Neural cell (in vitro differentiated cells): ENCODE results near the gene HLA-DQB1. TPM values are rescaled to one million over a fixed set of nuclear protein-coding genes. Genes with fewer than 3 reads are reported as not detected.
"Not testable (repeated sequence)": the region's sequence is repeated elsewhere in the genome, so short reads cannot be mapped to it uniquely, and the experiment has no call there.

Source experiments
- H2AFZ ChIP-seq: fragments of 200-600, 300-800 bp; sonication (generic), shearing (Covaris generic); 2 replicates; pipeline ENCODE4 v1.6.0; 2014; ENCODE audit warnings: low read depth, mild to moderate bottlenecking, antibody characterized with exemption, low read length, moderate library complexity
- H3F3A ChIP-seq: fragments of 200-600 bp; shearing (Covaris generic); 2 replicates; pipeline ENCODE4 v1.6.1; 2016; ENCODE audit warnings: mild to moderate bottlenecking, moderate library complexity, mixed read lengths, antibody characterized with exemption, low read length; ENCODE audit not compliant: insufficient read depth, poor library complexity, severe bottlenecking
- H3K27ac ChIP-seq: fragments of 200-600, 300-800 bp; sonication (generic), shearing (Covaris generic); 2 replicates; pipeline ENCODE4 v1.5.1; 2014; ENCODE audit warnings: mild to moderate bottlenecking, low read length, moderate library complexity
- H3K27me3 ChIP-seq: fragments of 300-800, 200-600 bp; sonication (generic), shearing (Covaris generic); 2 replicates; pipeline ENCODE4 v1.6.0; 2014; ENCODE audit warnings: mild to moderate bottlenecking, low read depth, low read length, moderate library complexity; ENCODE audit not compliant: insufficient read depth
- H3K36me3 ChIP-seq: fragments of 300-800, 200-600 bp; sonication (generic), shearing (Covaris generic); 2 replicates; pipeline ENCODE4 v1.5.1; 2014; ENCODE audit warnings: mild to moderate bottlenecking, antibody characterized with exemption, low read length, moderate library complexity; ENCODE audit not compliant: insufficient read depth
- H3K4me2 ChIP-seq: fragments of 300-800, 200-600 bp; sonication (generic), shearing (Covaris generic); 2 replicates; pipeline ENCODE4 v1.6.0; 2014; ENCODE audit warnings: mild to moderate bottlenecking, low read length
- H3K4me3 ChIP-seq: fragments of 300-800, 200-600 bp; sonication (generic), shearing (Covaris generic); 2 replicates; pipeline ENCODE4 v1.5.1; 2014; ENCODE audit warnings: mild to moderate bottlenecking, low read length, moderate library complexity
- H3K79me2 ChIP-seq: fragments of 200-600 bp; shearing (Covaris generic); replicated peaks from 2 replicates; pipeline ENCODE4 v1.6.0; 2014; ENCODE audit warnings: mild to moderate bottlenecking, low read length, moderate library complexity; ENCODE audit not compliant: insufficient read depth
- H3K9ac ChIP-seq: fragments of 300-800, 200-600 bp; sonication (generic), shearing (Covaris generic); 2 replicates; pipeline ENCODE4 v1.6.1; 2016; ENCODE audit warnings: mild to moderate bottlenecking, low read length, mixed read lengths
- H3K9me2 ChIP-seq: fragments of 200-600 bp; shearing (Covaris generic); 2 replicates; pipeline ENCODE4 v1.6.1; 2016; ENCODE audit warnings: mild to moderate bottlenecking, low read length, mixed read lengths; ENCODE audit not compliant: insufficient read depth
- H3K9me3 ChIP-seq: fragments of 200-600, 300-800 bp; sonication (generic), shearing (Covaris generic); 2 replicates; pipeline ENCODE4 v1.6.1; 2016; ENCODE audit warnings: mild to moderate bottlenecking, mixed run types, low read length, moderate library complexity, mixed read lengths
- H4K20me1 ChIP-seq: fragments of 200-600 bp; shearing (Covaris generic); 2 replicates; pipeline ENCODE4 v1.6.1; 2016; ENCODE audit warnings: mild to moderate bottlenecking, mixed run types; ENCODE audit not compliant: insufficient read depth
- EP300 ChIP-seq: fragments of 450-650 bp; conservative IDR thresholded peaks from 2 replicates; pipeline ENCODE4 v1.6.1; 2014; ENCODE audit warnings: antibody characterized with exemption, mild to moderate bottlenecking, moderate library complexity; ENCODE audit not compliant: poor library complexity, severe bottlenecking
- EZH2 ChIP-seq: fragments of 200-600, 300-800 bp; shearing (Covaris generic), sonication (generic); IDR thresholded peaks from 2 replicates; pipeline ENCODE4 v1.6.1; 2014; ENCODE audit warnings: antibody characterized with exemption, low read length, borderline replicate concordance, mild to moderate bottlenecking; ENCODE audit not compliant: insufficient read depth, poor library complexity, severe bottlenecking
- MXI1 ChIP-seq: fragments of 450-650 bp; conservative IDR thresholded peaks from 2 replicates; pipeline ENCODE4 v1.6.1; 2014; ENCODE audit warnings: antibody characterized with exemption, mild to moderate bottlenecking; ENCODE audit not compliant: poor library complexity, severe bottlenecking
- POLR2AphosphoS5 ChIP-seq: IDR thresholded peaks from 2 replicates; pipeline ENCODE4 v1.6.1; 2012
- RAD21 ChIP-seq: fragments of 450-650 bp; conservative IDR thresholded peaks from 2 replicates; pipeline ENCODE4 v1.6.1; 2014; ENCODE audit warnings: antibody characterized with exemption, mild to moderate bottlenecking, moderate library complexity
- SMC3 ChIP-seq: fragments of 450-650 bp; conservative IDR thresholded peaks from 2 replicates; pipeline ENCODE4 v1.6.1; 2014; ENCODE audit warnings: antibody characterized with exemption, mild to moderate bottlenecking, moderate library complexity; ENCODE audit not compliant: poor library complexity
- TAF1 ChIP-seq: IDR thresholded peaks from 2 replicates; pipeline ENCODE4 v1.6.1; 2012; ENCODE audit warnings: low read depth
- polyA plus RNA-seq: library from polyadenylated mRNA; depleted of rRNA; stranded (reverse); fragments of >200 nt; gene quantifications from 2 replicates; pipeline ENCODE4 v1.2.3, GENCODE V29; 2014
- TF ChIP-seq, protein P1 (sequence below): fragments of 450-650 bp; IDR thresholded peaks from 2 replicates; pipeline ENCODE4 v1.5.1; 2014; ENCODE audit warnings: antibody characterized with exemption, mild to moderate bottlenecking, moderate library complexity; ENCODE audit not compliant: poor library complexity, severe bottlenecking
- TF ChIP-seq, protein P2 (sequence below): IDR thresholded peaks from 2 replicates; pipeline ENCODE4 v1.6.1; 2012; ENCODE audit warnings: borderline replicate concordance

Gene HLA-DQB1
- polyA plus RNA-seq, 1 donor from 2014 or later, result not detected

DNA sequence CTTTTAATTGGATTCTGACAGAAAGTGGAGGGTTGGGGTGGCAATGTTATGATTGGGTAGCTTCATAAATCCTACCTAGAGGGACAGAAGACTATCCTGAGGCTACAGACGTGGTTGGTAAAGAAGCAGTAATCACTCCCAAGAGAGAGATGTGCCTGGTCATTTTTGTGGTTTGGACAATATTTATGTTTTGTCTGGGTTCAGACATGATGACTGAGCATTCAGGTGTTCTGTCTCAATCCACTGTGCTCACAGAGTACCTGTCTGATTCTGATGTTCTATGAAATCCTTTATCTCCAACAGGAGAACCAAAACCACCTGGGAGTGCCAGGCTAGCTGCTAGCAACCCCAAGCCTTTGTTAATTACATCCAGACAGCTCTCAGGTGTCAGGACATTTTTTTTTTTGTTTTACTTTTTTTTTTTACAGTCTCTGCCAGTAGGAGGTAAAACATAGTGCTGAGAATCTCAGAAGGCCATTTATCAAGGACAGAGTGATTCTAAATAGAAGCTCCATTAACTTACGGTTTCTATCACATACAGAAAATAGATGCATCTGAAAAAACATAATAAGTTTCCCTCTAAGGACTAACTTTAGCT is 30.8 kb downstream of the HLA-DQB1 start:
- Histone ChIP-seq H3K27ac (no peak overlapping the region), H3K36me3 (no peaks in the 10 kb centered on the region), H3F3A (no peaks in the 10 kb centered on the region), H3K79me2 (no peaks in the 10 kb centered on the region), H3K27me3 (no peaks in the 10 kb centered on the region), H3K4me3 (no peak overlapping the region), H2AFZ (no peak overlapping the region), H3K9me3 (no peaks in the 10 kb centered on the region), H3K4me2 (no peak overlapping the region), H3K9ac (no peak overlapping the region), H3K9me2 (no peaks in the 10 kb centered on the region), H4K20me1 (no peaks in the 10 kb centered on the region)
- TF ChIP-seq EP300 (no peak), SMC3 (no peak), MXI1 (no peak), TAF1 (no peak), EZH2 (no peak), POLR2AphosphoS5 (no peak), RAD21 (no peak)
- TF ChIP-seq, protein P1, sequence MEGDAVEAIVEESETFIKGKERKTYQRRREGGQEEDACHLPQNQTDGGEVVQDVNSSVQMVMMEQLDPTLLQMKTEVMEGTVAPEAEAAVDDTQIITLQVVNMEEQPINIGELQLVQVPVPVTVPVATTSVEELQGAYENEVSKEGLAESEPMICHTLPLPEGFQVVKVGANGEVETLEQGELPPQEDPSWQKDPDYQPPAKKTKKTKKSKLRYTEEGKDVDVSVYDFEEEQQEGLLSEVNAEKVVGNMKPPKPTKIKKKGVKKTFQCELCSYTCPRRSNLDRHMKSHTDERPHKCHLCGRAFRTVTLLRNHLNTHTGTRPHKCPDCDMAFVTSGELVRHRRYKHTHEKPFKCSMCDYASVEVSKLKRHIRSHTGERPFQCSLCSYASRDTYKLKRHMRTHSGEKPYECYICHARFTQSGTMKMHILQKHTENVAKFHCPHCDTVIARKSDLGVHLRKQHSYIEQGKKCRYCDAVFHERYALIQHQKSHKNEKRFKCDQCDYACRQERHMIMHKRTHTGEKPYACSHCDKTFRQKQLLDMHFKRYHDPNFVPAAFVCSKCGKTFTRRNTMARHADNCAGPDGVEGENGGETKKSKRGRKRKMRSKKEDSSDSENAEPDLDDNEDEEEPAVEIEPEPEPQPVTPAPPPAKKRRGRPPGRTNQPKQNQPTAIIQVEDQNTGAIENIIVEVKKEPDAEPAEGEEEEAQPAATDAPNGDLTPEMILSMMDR, result no peak
- TF ChIP-seq, protein P2, sequence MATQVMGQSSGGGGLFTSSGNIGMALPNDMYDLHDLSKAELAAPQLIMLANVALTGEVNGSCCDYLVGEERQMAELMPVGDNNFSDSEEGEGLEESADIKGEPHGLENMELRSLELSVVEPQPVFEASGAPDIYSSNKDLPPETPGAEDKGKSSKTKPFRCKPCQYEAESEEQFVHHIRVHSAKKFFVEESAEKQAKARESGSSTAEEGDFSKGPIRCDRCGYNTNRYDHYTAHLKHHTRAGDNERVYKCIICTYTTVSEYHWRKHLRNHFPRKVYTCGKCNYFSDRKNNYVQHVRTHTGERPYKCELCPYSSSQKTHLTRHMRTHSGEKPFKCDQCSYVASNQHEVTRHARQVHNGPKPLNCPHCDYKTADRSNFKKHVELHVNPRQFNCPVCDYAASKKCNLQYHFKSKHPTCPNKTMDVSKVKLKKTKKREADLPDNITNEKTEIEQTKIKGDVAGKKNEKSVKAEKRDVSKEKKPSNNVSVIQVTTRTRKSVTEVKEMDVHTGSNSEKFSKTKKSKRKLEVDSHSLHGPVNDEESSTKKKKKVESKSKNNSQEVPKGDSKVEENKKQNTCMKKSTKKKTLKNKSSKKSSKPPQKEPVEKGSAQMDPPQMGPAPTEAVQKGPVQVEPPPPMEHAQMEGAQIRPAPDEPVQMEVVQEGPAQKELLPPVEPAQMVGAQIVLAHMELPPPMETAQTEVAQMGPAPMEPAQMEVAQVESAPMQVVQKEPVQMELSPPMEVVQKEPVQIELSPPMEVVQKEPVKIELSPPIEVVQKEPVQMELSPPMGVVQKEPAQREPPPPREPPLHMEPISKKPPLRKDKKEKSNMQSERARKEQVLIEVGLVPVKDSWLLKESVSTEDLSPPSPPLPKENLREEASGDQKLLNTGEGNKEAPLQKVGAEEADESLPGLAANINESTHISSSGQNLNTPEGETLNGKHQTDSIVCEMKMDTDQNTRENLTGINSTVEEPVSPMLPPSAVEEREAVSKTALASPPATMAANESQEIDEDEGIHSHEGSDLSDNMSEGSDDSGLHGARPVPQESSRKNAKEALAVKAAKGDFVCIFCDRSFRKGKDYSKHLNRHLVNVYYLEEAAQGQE, result no peak

DNA sequence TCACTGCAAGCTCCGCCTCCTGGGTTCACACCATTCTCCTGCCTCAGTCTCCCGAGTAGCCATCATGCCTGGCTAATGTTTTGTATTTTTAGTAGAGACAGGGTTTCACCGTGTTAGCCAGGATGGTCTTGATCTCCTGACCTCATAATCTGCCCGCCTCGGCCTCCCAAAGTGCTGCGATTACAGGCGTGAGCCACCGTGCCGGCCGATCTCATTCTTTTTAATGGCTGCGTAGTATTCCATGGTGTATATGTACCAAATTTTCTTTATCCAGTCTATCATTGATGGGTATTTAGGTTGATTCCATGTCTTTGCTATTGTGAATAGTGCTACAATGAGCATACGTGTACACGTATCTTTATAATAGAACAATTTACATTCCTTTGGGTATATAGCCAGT is 36.7 kb downstream of the HLA-DQB1 start:
- H4K20me1 ChIP-seq, H3K79me2 ChIP-seq, H3K36me3 ChIP-seq, H3K9me3 ChIP-seq, H3K27me3 ChIP-seq, H3K27ac ChIP-seq, H2AFZ ChIP-seq, H3K4me2 ChIP-seq, H3F3A ChIP-seq, H3K9ac ChIP-seq, H3K4me3 ChIP-seq, H3K9me2 ChIP-seq: not testable (repeated sequence)

DNA sequence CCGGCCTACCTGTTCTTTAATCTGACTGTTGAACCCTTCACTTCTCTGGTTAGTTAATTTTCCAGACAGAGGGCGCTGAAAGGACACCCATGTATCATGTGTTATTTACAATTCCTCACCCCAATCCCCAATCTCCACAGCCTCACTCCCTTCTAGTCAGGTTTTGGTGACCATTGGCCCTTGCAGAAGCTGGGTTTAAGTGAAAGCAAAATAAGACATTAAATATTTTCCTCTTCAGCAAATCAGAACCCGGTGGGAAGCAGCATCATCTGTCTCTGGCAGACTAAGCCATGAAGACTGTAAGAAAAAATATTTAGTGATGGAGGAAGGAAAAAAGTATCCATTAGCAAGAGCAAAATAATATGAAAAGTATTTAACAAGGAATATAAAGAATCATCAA is 38.6 kb downstream of the HLA-DQB1 start:
- Histone ChIP-seq H3K9me2 (no peaks in the 10 kb centered on the region), H2AFZ (no peak overlapping the region), H3F3A (no peaks in the 10 kb centered on the region), H3K4me2 (no peak overlapping the region), H3K27ac (no peak overlapping the region), H3K9me3 (no peaks in the 10 kb centered on the region), H3K79me2 (no peaks in the 10 kb centered on the region), H3K27me3 (no peaks in the 10 kb centered on the region), H3K36me3 (no peaks in the 10 kb centered on the region), H3K9ac (no peak overlapping the region), H3K4me3 (no peak overlapping the region), H4K20me1 (no peaks in the 10 kb centered on the region)
- TF ChIP-seq TAF1 (no peak), RAD21 (no peak), EZH2 (no peak), MXI1 (no peak), EP300 (no peak), POLR2AphosphoS5 (no peak), SMC3 (no peak)
- TF ChIP-seq, protein P2, result no peak
- TF ChIP-seq, protein P1, result no peak
